ENCODE results near the gene PLPPR1.

Gene PLPPR1

DNA sequence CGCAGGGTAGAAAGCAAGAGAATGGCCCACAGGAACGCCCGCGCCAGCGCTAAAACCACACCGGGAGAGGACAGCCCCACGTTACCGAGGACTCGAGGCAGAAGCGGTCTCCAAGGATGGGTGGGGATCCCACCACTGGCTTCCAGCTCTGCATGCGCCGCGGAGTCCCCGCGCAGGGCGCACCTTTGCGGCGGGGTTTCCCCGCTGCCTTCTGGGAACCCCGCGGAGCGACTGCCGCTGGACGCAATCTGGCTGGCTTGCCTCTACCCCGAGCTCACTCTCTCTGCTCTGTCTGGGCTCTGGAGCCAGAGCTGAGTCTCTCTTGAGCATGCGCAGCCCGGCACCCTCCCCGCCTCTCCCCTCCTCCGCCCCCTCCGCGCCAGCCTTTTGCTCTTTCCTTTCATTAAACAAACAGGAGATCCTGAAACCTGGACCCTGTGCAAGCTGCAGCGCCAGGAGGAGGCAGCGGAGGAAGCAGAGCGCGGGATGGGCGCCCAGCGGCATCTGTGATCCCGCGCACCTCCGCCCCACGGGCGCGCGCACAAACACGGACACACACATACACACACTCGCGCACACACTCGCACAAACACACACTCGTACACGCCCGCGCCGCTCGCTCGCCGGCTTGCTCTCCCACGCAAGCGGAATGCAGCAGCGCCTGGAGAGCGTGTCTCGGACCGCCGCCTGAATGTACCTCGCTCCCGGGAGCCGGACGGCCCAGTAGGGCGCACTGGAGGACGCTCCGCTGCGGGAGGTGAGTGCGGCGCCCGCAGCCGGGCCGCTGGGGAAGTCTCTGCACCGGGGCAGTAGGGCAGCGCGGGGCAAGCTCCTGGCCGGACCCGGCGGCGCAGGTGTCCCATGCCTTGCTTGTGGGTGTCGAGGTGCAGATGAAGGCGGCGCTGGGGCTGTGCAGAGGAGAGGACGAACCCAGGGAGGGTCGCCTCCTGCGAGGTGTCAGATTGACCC, at the start of gene PLPPR1:
PLPPR1 (plus strand) TSS at position 382 of the 969 bp plus-strand sequence.
- H3K27ac ChIP-seq, result peak within 1 kb of the TSS; percentile 77
- TF ChIP-seq, protein P1, sequence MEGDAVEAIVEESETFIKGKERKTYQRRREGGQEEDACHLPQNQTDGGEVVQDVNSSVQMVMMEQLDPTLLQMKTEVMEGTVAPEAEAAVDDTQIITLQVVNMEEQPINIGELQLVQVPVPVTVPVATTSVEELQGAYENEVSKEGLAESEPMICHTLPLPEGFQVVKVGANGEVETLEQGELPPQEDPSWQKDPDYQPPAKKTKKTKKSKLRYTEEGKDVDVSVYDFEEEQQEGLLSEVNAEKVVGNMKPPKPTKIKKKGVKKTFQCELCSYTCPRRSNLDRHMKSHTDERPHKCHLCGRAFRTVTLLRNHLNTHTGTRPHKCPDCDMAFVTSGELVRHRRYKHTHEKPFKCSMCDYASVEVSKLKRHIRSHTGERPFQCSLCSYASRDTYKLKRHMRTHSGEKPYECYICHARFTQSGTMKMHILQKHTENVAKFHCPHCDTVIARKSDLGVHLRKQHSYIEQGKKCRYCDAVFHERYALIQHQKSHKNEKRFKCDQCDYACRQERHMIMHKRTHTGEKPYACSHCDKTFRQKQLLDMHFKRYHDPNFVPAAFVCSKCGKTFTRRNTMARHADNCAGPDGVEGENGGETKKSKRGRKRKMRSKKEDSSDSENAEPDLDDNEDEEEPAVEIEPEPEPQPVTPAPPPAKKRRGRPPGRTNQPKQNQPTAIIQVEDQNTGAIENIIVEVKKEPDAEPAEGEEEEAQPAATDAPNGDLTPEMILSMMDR (conservative IDR thresholded peaks at IDR 0.05), result peak; percentile 40
- TF ChIP-seq ZFX (IDR thresholded peaks at IDR 0.05), result no peak

DNA sequence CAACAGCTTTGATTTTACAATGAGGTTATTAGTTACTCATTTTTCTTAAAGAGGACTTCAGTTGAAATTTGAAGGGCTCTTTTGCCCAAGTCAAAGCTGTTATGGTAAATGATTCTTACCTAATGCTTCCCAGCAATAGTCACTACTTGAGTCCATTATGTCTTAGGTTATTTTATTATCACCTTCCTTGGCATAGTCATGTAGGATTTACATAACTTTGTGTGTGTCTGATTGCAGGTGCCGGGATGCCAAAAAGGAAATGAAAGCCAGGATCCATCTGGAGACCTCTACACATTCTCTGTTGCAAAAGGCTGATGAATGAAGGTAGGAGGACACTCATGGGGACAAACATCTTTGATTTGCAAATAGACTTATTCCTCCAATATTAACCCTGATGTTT, 38.8 kb upstream of the PLPPR1 start:
- H3K27ac ChIP-seq, result no peak overlapping the region
- TF ChIP-seq, protein P1 (conservative IDR thresholded peaks at IDR 0.05), result no peak
- TF ChIP-seq ZFX (IDR thresholded peaks at IDR 0.05), result no peak

DNA sequence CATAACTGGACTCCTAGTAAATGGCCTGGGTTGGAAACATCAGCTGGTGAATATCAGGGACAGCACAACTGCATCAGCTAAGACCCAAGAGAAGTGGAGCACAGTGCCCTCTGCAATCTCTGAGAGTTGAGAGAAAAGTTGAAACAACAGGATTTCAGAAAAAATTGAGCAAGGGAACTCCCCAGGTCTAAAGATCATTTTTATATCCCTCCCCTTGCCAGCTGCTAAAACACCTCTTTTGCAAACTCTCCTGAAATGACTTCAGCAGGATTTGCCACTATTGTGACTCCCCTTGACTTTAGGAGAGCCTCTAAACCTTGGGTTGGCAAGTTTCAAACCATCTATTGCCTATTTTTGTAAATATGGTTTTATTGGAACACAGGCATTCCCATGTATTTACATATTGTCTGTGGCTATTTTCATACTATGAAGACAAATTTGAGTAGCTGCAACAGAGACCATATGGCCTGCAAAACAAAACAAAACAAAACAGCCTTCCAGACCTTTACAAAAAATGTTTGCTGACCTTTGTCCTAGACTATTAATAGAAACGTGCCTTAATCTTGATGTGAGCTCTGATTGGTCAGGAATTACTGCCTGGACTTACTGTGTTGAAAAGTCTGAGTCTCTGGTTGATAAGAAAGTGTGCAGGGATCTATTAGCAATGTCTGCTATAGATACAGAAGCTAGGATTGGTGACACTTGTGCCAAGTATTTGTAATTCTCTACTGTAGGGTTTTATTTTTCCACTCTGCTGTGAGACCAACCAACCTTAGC, 37.7 kb upstream of the PLPPR1 start:
- no peak for TF ChIP-seq ZFX (IDR thresholded peaks at IDR 0.05)
- H3K27ac ChIP-seq, result no peak overlapping the region

DNA sequence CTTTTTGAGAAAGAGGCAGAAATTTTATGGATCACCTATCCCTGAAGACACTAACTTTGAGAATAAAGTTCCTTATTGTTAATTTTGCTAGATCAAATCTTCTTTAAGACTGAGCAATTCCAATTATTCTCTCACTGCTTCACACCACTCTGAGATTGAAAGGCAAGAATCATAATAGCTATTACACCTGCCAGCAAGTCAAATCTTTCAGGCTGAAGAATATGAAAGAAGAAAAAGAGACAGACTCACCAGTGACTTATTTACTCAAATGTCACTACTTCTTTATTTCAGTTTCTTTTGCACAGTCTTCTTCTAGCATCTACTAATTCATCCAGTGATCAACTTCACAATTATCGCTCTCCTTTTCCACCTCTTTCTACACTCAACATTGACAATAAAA, 35.9 kb upstream of the PLPPR1 start:
- TF ChIP-seq ZFX (IDR thresholded peaks at IDR 0.05), result no peak
- H3K27ac ChIP-seq, result no peak overlapping the region

DNA sequence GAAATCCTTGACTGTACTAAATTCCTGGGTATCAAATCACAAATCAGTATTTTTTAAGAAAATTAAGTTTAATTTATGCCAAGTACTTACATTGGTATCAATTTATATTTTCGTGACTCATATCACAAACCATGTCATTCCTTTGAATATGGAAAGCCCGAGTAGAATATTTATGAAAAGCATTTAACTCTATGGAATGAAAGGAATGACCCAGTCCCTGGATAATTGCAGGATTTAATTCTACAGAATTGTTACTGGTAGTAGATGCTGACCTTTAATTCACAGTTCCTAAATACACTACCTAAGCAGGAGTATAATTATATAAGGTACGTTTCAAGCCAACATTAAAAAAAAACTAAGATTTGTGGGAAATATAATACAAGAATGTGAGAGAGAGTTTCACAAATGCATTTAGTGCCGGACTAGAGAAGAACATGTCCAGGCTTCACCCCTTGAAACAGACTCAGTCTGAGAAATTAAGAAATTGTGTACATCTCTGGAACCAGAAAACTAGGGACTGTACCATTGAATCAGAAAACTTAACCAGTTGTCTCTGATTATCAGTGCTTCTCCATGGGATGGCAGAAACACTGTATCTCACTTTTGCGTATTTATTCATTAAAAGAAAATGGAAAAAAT, 28.5 kb upstream of the PLPPR1 start:
- H3K27ac ChIP-seq, result no peak overlapping the region
- TF ChIP-seq ZFX (IDR thresholded peaks at IDR 0.05), result no peak
- TF ChIP-seq, protein P1 (conservative IDR thresholded peaks at IDR 0.05), result no peak

DNA sequence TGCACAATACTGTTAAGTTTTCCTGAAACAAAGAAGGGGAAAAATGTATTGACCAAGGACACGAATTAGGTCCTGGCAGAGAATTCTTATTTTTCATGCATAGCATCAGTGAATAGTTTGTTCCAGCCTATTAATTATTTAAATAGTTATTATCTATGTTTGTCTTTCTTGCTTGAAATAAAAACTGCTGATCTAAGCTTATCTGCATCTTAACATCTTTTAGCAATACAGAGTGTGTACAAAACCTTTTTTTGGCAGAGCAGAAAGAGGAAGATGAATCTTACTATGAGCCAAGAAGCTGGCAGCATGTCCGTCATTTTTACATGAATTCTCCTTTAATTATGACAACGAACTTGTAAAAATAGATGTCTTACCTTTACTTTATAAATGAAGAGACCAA, 23.3 kb upstream of the PLPPR1 start:
- H3K27ac ChIP-seq, result no peak overlapping the region

DNA sequence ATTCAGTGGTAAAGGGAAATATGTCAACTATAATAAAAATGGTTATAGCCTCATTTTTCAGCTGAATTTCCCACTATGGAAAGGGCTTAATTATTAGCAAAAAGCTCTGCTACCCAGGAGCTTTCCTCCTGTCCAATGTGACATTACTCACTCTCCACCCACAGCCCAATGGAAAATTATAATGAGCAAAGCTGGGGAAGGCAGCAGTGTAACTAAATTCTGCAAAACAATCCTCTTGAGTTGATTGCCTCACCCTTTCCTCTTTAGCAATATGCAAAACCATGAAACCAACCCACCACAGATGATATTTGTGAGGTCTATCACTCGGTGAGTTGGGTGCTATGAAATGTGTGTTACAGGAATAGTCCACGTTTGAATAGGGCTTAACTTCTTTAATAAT, 14.0 kb upstream of the PLPPR1 start:
- TF ChIP-seq ZFX (IDR thresholded peaks at IDR 0.05), result no peak
- TF ChIP-seq, protein P1 (conservative IDR thresholded peaks at IDR 0.05), result no peak
- H3K27ac ChIP-seq, result no peak overlapping the region

More for the DNA sequence above, 23.3 kb upstream of the PLPPR1 start:
- TF ChIP-seq, protein P1 (conservative IDR thresholded peaks at IDR 0.05), result no peak
- TF ChIP-seq ZFX (IDR thresholded peaks at IDR 0.05), result no peak

DNA sequence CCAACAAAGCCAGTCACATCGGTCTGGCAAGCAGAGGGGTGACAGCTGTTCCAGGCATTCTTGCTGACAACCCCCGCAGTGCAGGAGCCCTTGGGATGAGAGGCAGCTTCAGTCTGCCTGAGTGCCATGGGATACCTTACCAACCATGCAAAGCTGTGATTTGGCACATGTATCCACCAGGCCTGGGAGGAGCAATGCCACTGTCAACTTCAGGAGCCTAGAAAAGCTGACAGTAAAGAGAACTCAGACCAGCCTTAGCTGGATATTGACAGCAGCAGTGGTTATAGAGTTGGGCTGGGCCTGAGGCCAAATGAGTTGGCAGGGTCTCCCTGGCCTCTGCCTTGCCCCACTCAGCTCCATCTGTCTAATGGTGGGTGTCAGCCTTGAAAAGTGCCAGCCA, 10.1 kb upstream of the PLPPR1 start:
- TF ChIP-seq ZFX (IDR thresholded peaks at IDR 0.05), result no peak
- TF ChIP-seq, protein P1 (conservative IDR thresholded peaks at IDR 0.05), result no peak
- H3K27ac ChIP-seq, result no peak overlapping the region
